Vagina (tissue), 2 donors: ENCODE results near the gene ABCC1. TPM values are rescaled to one million over a fixed set of nuclear protein-coding genes. Genes with fewer than 3 reads are reported as not detected.

Experiments used
- DNase-seq, 2 donors: peaks; one replicate each; pipeline ENCODE4 v3.0.0-alpha.2; 2017; ENCODE audit errors: extremely low spot score in 2 of 2
- H3K27ac ChIP-seq: fragments of 200-600 bp; sonication (generic); one replicate; pipeline ENCODE4 v1.5.1; 2019
- H3K27me3 ChIP-seq: fragments of 200-600 bp; sonication (generic); one replicate; pipeline ENCODE4 v1.5.1; 2019
- H3K36me3 ChIP-seq, 2 donors: fragments of 200-600 bp; sonication (generic); one replicate each; pipeline ENCODE4 v1.5.1; 2017 to 2019
- H3K4me1 ChIP-seq: fragments of 200-600 bp; sonication (generic); one replicate; pipeline ENCODE4 v1.5.1; 2019
- H3K4me3 ChIP-seq, 2 donors: fragments of 200-600 bp; sonication (generic); 1 replicate in 1 of 2; 2 replicates in 1 of 2; pipeline ENCODE4 v1.5.1; 2016 to 2019
- H3K9me3 ChIP-seq: fragments of 200-600 bp; sonication (generic); one replicate; pipeline ENCODE4 v1.5.1; 2019
- CTCF ChIP-seq, 3 experiments: fragments of 450-650 bp in 2 of 3; fragments of 200-600 bp in 1 of 3; sonication (generic) in 1 of 3; IDR thresholded peaks; one replicate each; pipeline ENCODE4 v1.5.1; 2017 to 2019; ENCODE audit warnings: antibody characterized with exemption in 3 of 3, mild to moderate bottlenecking in 2 of 3, moderate library complexity in 2 of 3
- POLR2A ChIP-seq, 2 donors: fragments of 450-650 bp; IDR thresholded peaks; one replicate each; pipeline ENCODE4 v1.6.1; 2017; ENCODE audit warnings: antibody characterized with exemption in 2 of 2, mild to moderate bottlenecking in 2 of 2, moderate library complexity in 2 of 2
- POLR2AphosphoS5 ChIP-seq, 2 donors: sonication (generic); formaldehyde crosslinking; IDR thresholded peaks; one replicate each; pipeline ENCODE4 v1.9.0; 2017; ENCODE audit warnings: antibody characterized with exemption in 2 of 2, mild to moderate bottlenecking in 2 of 2, low read depth in 1 of 2; ENCODE audit not compliant: insufficient read depth in 1 of 2
- intact Hi-C: fragments of 100-400 bp; cut with DNase I; formaldehyde crosslinking; loops from one replicate; pipeline ENCODE4 v1.15.1; 2023
- total RNA-seq: library from RNA; depleted of rRNA; stranded (reverse); fragments of >200 nt; gene quantifications from one replicate; pipeline ENCODE4 v1.2.3, GENCODE V29; 2016

The ABCC1 gene
- total RNA-seq, 1 donor from 2014 or later, result 47.9 TPM

GRCh38 chr16:15970743-15971439 is 21.5 kb downstream of the ABCC1 start:
- no peaks in the 10 kb centered on the region for H3K36me3 ChIP-seq
- no peak overlapping the region for H3K27ac ChIP-seq
- intact Hi-C loops, result no loop called here
- no peak overlapping the region for H3K4me3 ChIP-seq
- H3K27me3 ChIP-seq, result no peaks in the 10 kb centered on the region
- no peak for DNase-seq
- peaks cover 41% of the 10 kb centered on the region for H3K4me1 ChIP-seq
- no peak for TF ChIP-seq CTCF (IDR thresholded peaks at IDR 0.05)
- TF ChIP-seq POLR2AphosphoS5 (IDR thresholded peaks at IDR 0.05; ENCODE audit: insufficient read depth in 1 of 2, low read depth in 1 of 2), result no peak
- no peak for TF ChIP-seq POLR2A (IDR thresholded peaks at IDR 0.05)
- peaks cover 3% of the 10 kb centered on the region for H3K9me3 ChIP-seq

GRCh38 chr16:15971440-15971815 is 22.0 kb downstream of the ABCC1 start:
- Histone ChIP-seq H3K4me3 (no peak overlapping the region), H3K27ac (no peak overlapping the region), H3K36me3 (no peaks in the 10 kb centered on the region), H3K9me3 (peaks cover 3% of the 10 kb centered on the region), H3K4me1 (peaks cover 43% of the 10 kb centered on the region), H3K27me3 (no peaks in the 10 kb centered on the region)
- TF ChIP-seq CTCF (IDR thresholded peaks at IDR 0.05) (no peak), POLR2AphosphoS5 (IDR thresholded peaks at IDR 0.05; ENCODE audit: insufficient read depth in 1 of 2, low read depth in 1 of 2) (no peak), POLR2A (IDR thresholded peaks at IDR 0.05) (no peak)
- DNase-seq, result no peak
- intact Hi-C loops, result no loop called here

GRCh38 chr16:15972046-15972868 is 22.8 kb downstream of the ABCC1 start:
- Histone ChIP-seq H3K9me3 (peaks cover 3% of the 10 kb centered on the region), H3K4me3 (no peak overlapping the region), H3K27ac (no peak overlapping the region), H3K27me3 (no peaks in the 10 kb centered on the region), H3K4me1 (peaks cover 43% of the 10 kb centered on the region), H3K36me3 (no peaks in the 10 kb centered on the region)
- TF ChIP-seq POLR2AphosphoS5 (IDR thresholded peaks at IDR 0.05; ENCODE audit: insufficient read depth in 1 of 2, low read depth in 1 of 2), result no peak
- TF ChIP-seq CTCF (IDR thresholded peaks at IDR 0.05), result no peak
- no peak for TF ChIP-seq POLR2A (IDR thresholded peaks at IDR 0.05)
- intact Hi-C loops, result no loop called here
- DNase-seq, result no peak

GRCh38 chr16:15973421-15973820 is 24.0 kb downstream of the ABCC1 start:
- Histone ChIP-seq H3K9me3 (peaks cover 3% of the 10 kb centered on the region), H3K4me1 (peaks cover 42% of the 10 kb centered on the region), H3K27ac (no peak overlapping the region), H3K27me3 (no peaks in the 10 kb centered on the region), H3K4me3 (no peak overlapping the region), H3K36me3 (no peaks in the 10 kb centered on the region)
- no peak for TF ChIP-seq POLR2AphosphoS5 (IDR thresholded peaks at IDR 0.05; ENCODE audit: insufficient read depth in 1 of 2, low read depth in 1 of 2)
- TF ChIP-seq POLR2A (IDR thresholded peaks at IDR 0.05), result no peak
- no peak for TF ChIP-seq CTCF (IDR thresholded peaks at IDR 0.05)
- no peak for DNase-seq
- intact Hi-C loops, result no loop called here

GRCh38 chr16:15974057-15974456 is 24.6 kb downstream of the ABCC1 start:
- Histone ChIP-seq H3K4me1 (peaks cover 37% of the 10 kb centered on the region), H3K4me3 (no peak overlapping the region), H3K9me3 (peaks cover 3% of the 10 kb centered on the region), H3K36me3 (no peaks in the 10 kb centered on the region), H3K27me3 (no peaks in the 10 kb centered on the region), H3K27ac (no peak overlapping the region)
- DNase-seq, result no peak
- intact Hi-C loops, result no loop called here
- TF ChIP-seq POLR2A (IDR thresholded peaks at IDR 0.05), result no peak
- TF ChIP-seq CTCF (IDR thresholded peaks at IDR 0.05), result no peak
- TF ChIP-seq POLR2AphosphoS5 (IDR thresholded peaks at IDR 0.05; ENCODE audit: insufficient read depth in 1 of 2, low read depth in 1 of 2), result no peak
